ENCODE data around the gene PPP4R1. TPM values are rescaled to one million over a fixed set of nuclear protein-coding genes. Genes with fewer than 3 reads are reported as not detected.

PPP4R1 gene
- total RNA-seq, 1 experiment from 2014 or later, result 106 TPM

DNA sequence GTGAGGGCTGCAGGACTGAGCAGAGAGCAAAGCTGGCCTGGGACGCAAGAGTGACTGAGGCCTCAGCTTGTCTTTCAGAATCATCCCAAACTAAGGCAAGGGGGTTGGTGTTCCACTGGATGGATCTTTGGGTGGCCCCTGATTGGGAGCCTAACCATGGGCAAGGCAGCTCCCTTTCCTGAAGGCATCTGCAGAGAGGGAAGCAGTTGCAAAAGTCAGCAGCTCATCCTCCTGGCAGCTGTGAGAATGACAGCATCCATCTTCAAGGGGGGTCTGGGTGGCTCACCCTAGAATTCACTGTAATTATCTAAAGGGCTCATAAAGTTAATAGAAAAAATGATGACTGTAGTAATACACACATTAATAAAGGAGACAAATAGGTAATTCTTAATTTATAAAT lies 47.2 kb upstream of the PPP4R1 start:
- Histone ChIP-seq H4K5ac (ENCODE audit: insufficient read length, low read depth, low read length) (no peak overlapping the region), H3K18ac (ENCODE audit: insufficient read length, low read depth, low read length) (no peak overlapping the region), H2AFZ (ENCODE audit: low read length) (no peak overlapping the region), H4K20me1 (ENCODE audit: control insufficient read depth, insufficient read depth, insufficient read length) (no peaks in the 10 kb centered on the region), H3K27ac (ENCODE audit: insufficient read length, low read depth, low read length) (no peak overlapping the region), H2BK12ac (ENCODE audit: insufficient read length, low read depth, low read length) (no peak overlapping the region), H4K8ac (replicated peaks; ENCODE audit: insufficient read length, low read depth, low read length) (no peak overlapping the region), H2BK5ac (ENCODE audit: insufficient read length, low read length) (no peak overlapping the region), H2BK15ac (ENCODE audit: low read depth, low read length) (peak overlapping the region; percentile 99; the same call in 1 of the 2 replicates), H3T11ph (ENCODE audit: low read length) (no peak overlapping the region), H3K23ac (ENCODE audit: insufficient read length, low read depth, low read length) (no peak overlapping the region), H2BK120ac (ENCODE audit: low read depth, low read length, poor library complexity, severe bottlenecking) (no peak overlapping the region), H3K27me3 (ENCODE audit: insufficient read depth, low read length) (no peaks in the 10 kb centered on the region), H3K79me1 (ENCODE audit: insufficient read depth, low read depth, low read length, poor library complexity, severe bottlenecking) (no peaks in the 10 kb centered on the region), H3K4ac (ENCODE audit: low read depth, low read length) (no peak overlapping the region), H3K79me2 (ENCODE audit: insufficient read depth, low read length) (no peaks in the 10 kb centered on the region), H3K9ac (ENCODE audit: extremely low read depth, insufficient read length, low read length) (no peak overlapping the region), H3K4me1 (ENCODE audit: insufficient read depth, low read length) (no peaks in the 10 kb centered on the region), H2AK5ac (ENCODE audit: insufficient read length, low read length) (no peak overlapping the region), H3K56ac (ENCODE audit: insufficient read length, low read depth, low read length) (no peak overlapping the region), H3K23me2 (ENCODE audit: insufficient read length, low read depth, low read length, poor library complexity, severe bottlenecking) (no peaks in the 10 kb centered on the region), H4K91ac (ENCODE audit: insufficient read length, low read depth, low read length) (no peak overlapping the region), H3K4me2 (ENCODE audit: insufficient read depth, insufficient read length, low read length) (no peak overlapping the region), H2BK20ac (ENCODE audit: low read depth, low read length, poor library complexity, severe bottlenecking) (no peak overlapping the region), H3K14ac (ENCODE audit: insufficient read depth, low read length) (peak overlapping the region; percentile 5; the same call in 1 of the 2 replicates), H3K9me3 (ENCODE audit: control insufficient read depth, low read depth, low read length) (no peaks in the 10 kb centered on the region)
- no peaks in the 10 kb centered on the region; a peak in 1 of 7 replicates for H3K36me3 Mint-ChIP-seq (ENCODE audit: insufficient read depth in 1 of 3, low read depth in 3 of 3)
- TF ChIP-seq, protein P1, sequence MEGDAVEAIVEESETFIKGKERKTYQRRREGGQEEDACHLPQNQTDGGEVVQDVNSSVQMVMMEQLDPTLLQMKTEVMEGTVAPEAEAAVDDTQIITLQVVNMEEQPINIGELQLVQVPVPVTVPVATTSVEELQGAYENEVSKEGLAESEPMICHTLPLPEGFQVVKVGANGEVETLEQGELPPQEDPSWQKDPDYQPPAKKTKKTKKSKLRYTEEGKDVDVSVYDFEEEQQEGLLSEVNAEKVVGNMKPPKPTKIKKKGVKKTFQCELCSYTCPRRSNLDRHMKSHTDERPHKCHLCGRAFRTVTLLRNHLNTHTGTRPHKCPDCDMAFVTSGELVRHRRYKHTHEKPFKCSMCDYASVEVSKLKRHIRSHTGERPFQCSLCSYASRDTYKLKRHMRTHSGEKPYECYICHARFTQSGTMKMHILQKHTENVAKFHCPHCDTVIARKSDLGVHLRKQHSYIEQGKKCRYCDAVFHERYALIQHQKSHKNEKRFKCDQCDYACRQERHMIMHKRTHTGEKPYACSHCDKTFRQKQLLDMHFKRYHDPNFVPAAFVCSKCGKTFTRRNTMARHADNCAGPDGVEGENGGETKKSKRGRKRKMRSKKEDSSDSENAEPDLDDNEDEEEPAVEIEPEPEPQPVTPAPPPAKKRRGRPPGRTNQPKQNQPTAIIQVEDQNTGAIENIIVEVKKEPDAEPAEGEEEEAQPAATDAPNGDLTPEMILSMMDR (conservative IDR thresholded peaks at IDR 0.05), result peak; percentile 40; the same call in 2 of the 3 replicates
- no peaks in the 10 kb centered on the region for H3K27me3 Mint-ChIP-seq (ENCODE audit: low read depth)
- no peak for DNase-seq
- H3K4me3 Mint-ChIP-seq, result no peak overlapping the region
- no peaks in the 10 kb centered on the region for H3K4me1 Mint-ChIP-seq
- no peaks in the 10 kb centered on the region for H3K9me3 Mint-ChIP-seq
- no CpG with 5 or more reads among the region's 1 CpG for WGBS (ENCODE audit: extremely low coverage, insufficient read length, low lambda C conversion rate)
- no peak overlapping the region for H3K27ac Mint-ChIP-seq

Measured in H9 (cell line).